ENCODE data around the gene ELL2.

The ELL2 gene

GRCh38 chr5:95883185-95884016 lies 78.2 kb downstream of the ELL2 start:
- no peak for DNase-seq (ENCODE audit: low read depth in 2 of 3, low spot score in 1 of 3)

GRCh38 chr5:95881833-95882232 lies 79.8 kb downstream of the ELL2 start:
- no peak for DNase-seq (ENCODE audit: low read depth in 2 of 3, low spot score in 1 of 3)

- no peak for DNase-seq (ENCODE audit: low read depth in 2 of 3, low spot score in 1 of 3)
These were observed 81.3 kb downstream of the ELL2 start for GRCh38 chr5:95880081-95880926.

- no peak for DNase-seq (ENCODE audit: low read depth in 2 of 3, low spot score in 1 of 3)
These were observed 82.0 kb downstream of the ELL2 start for GRCh38 chr5:95879661-95880060.

- DNase-seq (ENCODE audit: low read depth in 2 of 3, low spot score in 1 of 3) = no peak
These were observed 83.0 kb downstream of the ELL2 start for GRCh38 chr5:95878417-95879323.

- DNase-seq (ENCODE audit: low read depth in 2 of 3, low spot score in 1 of 3) = no peak
These were observed 84.9 kb downstream of the ELL2 start for GRCh38 chr5:95876782-95877181.

- DNase-seq (ENCODE audit: low read depth in 2 of 3, low spot score in 1 of 3) = no peak
These were observed 87.4 kb downstream of the ELL2 start for GRCh38 chr5:95874246-95874645.

- DNase-seq (ENCODE audit: low read depth in 2 of 3, low spot score in 1 of 3) = no peak
These were observed 88.3 kb downstream of the ELL2 start for GRCh38 chr5:95873351-95873750.

- no peak for DNase-seq (ENCODE audit: low read depth in 2 of 3, low spot score in 1 of 3)
These were observed 89.0 kb downstream of the ELL2 start for GRCh38 chr5:95872346-95873268.

- DNase-seq (ENCODE audit: low read depth in 2 of 3, low spot score in 1 of 3) = no peak
These were observed 90.4 kb downstream of the ELL2 start for GRCh38 chr5:95871146-95871806.

- peak; percentile 42 to 53 (median 48) for DNase-seq (ENCODE audit: low read depth in 2 of 3, low spot score in 1 of 3)
These were observed 91.5 kb downstream of the ELL2 start for GRCh38 chr5:95870105-95870672.

- peak in 2 of 3 donors; percentile 38 for DNase-seq (ENCODE audit: low read depth in 2 of 3, low spot score in 1 of 3)
These were observed 92.3 kb downstream of the ELL2 start for GRCh38 chr5:95869173-95869855.

- no peak for DNase-seq (ENCODE audit: low read depth in 2 of 3, low spot score in 1 of 3)
These were observed 93.5 kb downstream of the ELL2 start for GRCh38 chr5:95868136-95868535.

GRCh38 chr5:95866435-95867040 lies 95.1 kb downstream of the ELL2 start:
- DNase-seq (ENCODE audit: low read depth in 2 of 3, low spot score in 1 of 3) = no peak

GRCh38 chr5:95864944-95865504 lies 96.6 kb downstream of the ELL2 start:
- no peak for DNase-seq (ENCODE audit: low read depth in 2 of 3, low spot score in 1 of 3)

GRCh38 chr5:95864456-95864855 lies 97.2 kb downstream of the ELL2 start:
- DNase-seq (ENCODE audit: low read depth in 2 of 3, low spot score in 1 of 3) = no peak

GRCh38 chr5:95863383-95863757 lies 98.3 kb downstream of the ELL2 start:
- DNase-seq (ENCODE audit: low read depth in 2 of 3, low spot score in 1 of 3) = no peak

Measured in stimulated activated CD4-positive, alpha-beta T cell treated with anti-CD3 and anti-CD28 coated beads, Interleukin-12 subunit alpha, Interleukin-12 subunit beta, amount 100 ng/mL, for 48 hours (primary cell).